Embryonic facial prominence (tissue), 1 donor: ENCODE results near the gene UBE2E2.

Experiments used
- DNase-seq: peaks from one replicate; pipeline ENCODE4 v3.0.0-alpha.2; 2016; ENCODE audit errors: extremely low spot score

The UBE2E2 gene

GRCh38 chr3:23620638-23621015, 417.5 kb downstream of the UBE2E2 start:
- no peak for DNase-seq

DNA sequence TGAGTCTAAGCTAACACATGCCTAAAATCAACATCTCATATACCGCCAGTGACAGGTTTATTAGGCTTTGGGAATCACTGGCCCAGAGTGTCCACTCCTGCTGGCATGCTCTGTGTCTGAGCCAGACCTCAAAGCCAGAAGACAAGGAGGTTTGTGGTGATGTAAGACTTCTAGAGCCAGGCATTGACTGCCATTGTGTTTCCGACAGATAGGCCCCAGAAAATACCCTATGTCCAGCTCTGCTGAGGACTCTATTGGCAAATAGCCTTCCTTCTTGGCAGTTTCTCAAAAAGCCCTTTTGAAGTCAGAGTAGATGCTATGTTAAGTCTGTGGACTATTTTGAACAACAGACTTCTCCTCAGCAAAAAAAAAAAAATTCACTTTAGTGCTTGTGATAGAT, 420.7 kb downstream of the UBE2E2 start:
- no peak for DNase-seq

DNA sequence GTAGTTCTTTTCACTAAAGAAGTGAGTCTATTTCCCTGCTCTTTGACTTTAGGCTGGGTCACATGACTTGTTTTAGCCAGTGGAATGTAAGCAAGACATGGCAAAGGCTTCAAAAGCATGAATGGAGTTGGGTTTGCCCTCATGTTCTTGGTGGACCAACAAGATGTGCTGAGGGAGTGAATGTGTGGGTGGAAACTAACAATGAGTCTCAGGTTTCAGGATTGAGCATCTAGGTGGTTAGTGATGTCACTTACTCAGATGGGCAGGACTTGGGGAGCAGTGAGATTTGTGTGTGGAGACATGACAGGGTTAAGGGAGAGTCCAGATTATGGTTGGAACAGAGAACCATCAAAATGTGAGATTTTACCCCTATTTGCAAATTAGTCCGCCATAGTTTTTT, 421.2 kb downstream of the UBE2E2 start:
- no peak for DNase-seq

DNA sequence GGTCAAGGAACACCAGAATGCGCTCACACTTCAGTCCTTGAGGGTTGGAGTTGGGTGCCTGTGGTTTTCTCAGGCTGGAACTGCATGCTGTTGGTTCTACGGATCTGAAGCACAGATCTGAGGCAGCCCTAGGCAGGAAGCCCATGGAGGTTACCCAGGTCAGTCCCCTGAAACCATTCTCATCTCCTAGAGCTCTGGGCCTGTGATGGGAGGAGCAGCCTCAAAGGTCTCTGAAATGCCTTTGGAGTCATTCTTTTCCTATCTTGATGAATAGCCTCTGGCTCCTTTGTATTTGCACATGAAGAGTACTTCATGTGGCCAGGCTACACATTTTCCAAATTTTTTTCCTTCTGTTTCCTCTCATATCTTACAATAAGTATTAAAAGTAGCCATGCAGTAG, 423.3 kb downstream of the UBE2E2 start:
- DNase-seq: no peak

- no peak for DNase-seq
Observed at GRCh38 chr3:23629181-23629894, 426.2 kb downstream of the UBE2E2 start.

GRCh38 chr3:23633261-23633960, 430.3 kb downstream of the UBE2E2 start:
- DNase-seq: no peak

- DNase-seq: no peak
Observed at GRCh38 chr3:23637339-23637738, 434.2 kb downstream of the UBE2E2 start.

DNA sequence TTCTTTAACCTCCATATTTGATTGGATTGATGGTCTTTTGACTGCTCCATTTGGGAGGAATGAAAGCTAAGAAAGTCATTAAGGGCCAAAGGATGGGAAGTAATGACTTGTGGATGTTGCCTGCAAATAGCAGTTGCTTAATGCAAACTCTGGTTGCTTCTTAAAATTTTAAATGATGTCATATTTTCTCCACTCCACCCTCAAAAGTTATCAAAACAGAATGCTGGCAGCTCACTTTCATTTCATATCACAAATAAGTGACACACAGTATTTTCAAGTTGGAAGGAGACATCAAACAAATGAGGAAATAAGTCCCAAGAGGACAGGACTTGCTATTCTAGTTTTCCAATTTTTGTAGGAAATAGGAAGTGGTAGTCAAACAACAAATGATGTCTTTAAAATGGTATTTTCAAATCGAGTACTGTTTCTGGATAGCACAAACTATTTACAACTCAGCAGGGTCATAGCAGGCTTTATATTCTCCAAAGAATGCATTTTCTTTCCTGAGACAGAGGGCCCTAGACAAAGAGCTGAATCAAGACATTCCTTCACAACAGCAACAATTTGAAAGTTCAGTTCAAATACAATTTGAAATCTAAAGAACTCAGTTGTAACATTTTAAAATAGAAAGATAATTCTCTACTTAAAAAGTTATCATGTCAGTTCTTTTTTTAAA, 437.5 kb downstream of the UBE2E2 start:
- DNase-seq: no peak
